Measurements from ENCODE around the gene EDN3.

Gene EDN3

DNA sequence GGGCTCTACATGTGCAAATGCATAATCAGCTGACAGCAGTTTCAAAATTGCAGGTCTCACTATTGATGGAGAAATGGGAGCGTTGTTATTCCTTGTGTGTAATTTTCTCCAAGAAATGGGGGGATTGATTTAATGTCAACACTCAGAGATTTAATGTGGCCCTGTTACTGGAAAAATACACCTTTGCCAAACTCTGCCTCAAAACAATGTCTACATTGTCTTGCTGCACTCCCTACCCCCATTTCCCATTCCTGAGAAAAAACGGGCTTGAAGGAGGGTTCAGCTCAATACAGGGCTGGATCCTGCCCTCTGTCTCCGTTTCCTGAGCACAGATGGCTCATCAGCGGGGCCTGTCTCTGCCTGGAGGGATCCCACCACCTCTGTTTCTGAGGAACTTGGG, 18.4 kb downstream of the EDN3 start:
- no peak overlapping the region for H3K4me3 ChIP-seq (ENCODE audit: low read depth, low read length)
- TF ChIP-seq CTCF (IDR thresholded peaks at IDR 0.05; ENCODE audit: borderline replicate concordance, insufficient read depth, low read depth, low read length), result no peak

DNA sequence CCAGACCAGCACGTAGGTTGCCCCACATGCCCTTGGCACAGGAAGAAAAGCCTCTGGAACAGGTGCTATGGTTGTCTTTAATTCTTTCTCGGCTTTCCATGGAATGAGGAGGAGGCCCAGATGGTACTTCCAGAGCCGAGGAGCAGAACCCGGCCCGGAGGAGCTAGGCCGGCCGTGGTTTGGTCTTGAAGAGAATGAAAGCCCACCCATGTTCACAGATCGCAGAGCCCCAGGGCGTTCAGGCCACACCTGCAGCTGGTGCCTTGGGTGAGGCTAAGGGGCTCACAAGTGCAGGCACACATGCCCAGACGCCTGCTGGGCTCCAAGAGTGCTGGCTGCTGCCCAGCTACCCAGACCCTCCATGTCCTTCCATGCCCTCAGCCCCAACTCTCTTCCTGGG, 20.0 kb downstream of the EDN3 start:
- TF ChIP-seq CTCF (IDR thresholded peaks at IDR 0.05; ENCODE audit: borderline replicate concordance, insufficient read depth, low read depth, low read length), result no peak
- no peak overlapping the region for H3K4me3 ChIP-seq (ENCODE audit: low read depth, low read length)

- TF ChIP-seq CTCF (IDR thresholded peaks at IDR 0.05; ENCODE audit: borderline replicate concordance, insufficient read depth, low read depth, low read length), result no peak
- H3K4me3 ChIP-seq (ENCODE audit: low read depth, low read length), result no peak overlapping the region
Measured at GRCh38 chr20:59320854-59321647, 20.6 kb downstream of the EDN3 start.

- no peak overlapping the region for H3K4me3 ChIP-seq (ENCODE audit: low read depth, low read length)
- TF ChIP-seq CTCF (IDR thresholded peaks at IDR 0.05; ENCODE audit: borderline replicate concordance, insufficient read depth, low read depth, low read length), result no peak
Measured at GRCh38 chr20:59322081-59322480, 21.7 kb downstream of the EDN3 start.

DNA sequence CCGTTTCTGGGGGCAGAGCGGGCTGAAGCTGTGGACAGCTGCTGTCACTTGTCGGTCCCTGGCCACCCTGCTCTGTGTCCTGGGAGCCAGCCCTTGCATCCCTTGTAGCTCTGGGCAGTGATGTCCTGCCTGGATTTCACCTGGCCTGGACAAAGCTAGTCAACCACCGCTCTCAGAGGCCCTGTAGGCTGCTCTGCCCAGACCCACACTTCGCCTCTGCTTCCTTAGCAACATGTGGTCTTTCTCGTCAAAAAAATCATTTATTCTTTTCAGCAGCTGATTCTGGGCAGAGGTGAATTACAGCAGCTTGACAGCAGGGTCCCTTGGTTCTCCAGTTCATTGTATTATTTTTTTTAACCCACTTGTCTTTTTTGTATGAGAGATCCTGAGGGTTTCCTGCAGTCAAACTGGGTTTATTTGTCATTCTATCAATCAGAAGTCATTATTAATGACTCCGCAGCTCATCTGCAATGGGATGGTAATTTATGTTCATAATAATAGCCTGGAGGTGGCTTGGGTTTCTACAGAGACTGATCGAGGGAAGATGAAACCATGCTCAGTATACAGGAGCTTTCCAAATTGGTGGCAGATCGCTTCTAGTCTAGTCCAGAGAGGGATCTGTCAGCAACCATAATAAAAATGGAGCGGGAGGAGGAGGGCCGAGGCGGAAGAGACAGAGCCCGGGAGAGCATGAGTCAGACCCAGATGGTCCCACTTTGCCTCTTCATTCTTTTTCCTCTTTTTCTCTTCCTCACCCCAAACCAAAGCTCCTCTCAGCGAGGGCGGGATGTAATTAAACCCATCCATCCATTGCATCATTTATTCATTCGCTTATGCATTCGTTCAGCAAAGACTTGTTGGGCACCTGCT, 22.4 kb downstream of the EDN3 start:
- no peak for TF ChIP-seq CTCF (IDR thresholded peaks at IDR 0.05; ENCODE audit: borderline replicate concordance, insufficient read depth, low read depth, low read length)
- H3K4me3 ChIP-seq (ENCODE audit: low read depth, low read length), result no peak overlapping the region

DNA sequence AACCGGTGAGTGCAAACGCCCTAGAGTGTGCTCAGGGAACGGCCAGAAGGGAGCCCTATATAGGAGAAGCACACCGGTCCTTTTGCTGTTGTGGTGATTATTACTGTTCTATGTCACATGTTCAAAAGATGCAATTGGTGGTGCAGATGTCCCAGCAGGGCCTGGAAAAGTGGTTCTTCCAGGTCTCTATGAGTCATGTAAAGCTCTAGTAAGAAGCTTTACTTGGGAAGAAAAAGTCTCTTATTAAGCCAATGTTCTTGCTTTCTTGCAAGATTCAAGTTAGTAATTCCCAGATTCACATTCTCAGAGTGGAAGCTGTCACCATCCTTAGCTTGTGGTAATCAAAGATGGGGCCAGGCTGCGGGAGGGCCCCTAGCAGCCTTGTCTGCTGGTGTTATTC, 23.3 kb downstream of the EDN3 start:
- no peak overlapping the region for H3K4me3 ChIP-seq (ENCODE audit: low read depth, low read length)
- TF ChIP-seq CTCF (IDR thresholded peaks at IDR 0.05; ENCODE audit: borderline replicate concordance, insufficient read depth, low read depth, low read length), result no peak

Measured in GM12875 (cell line).